Panc1 (cell line): ENCODE results near the gene LYST. TPM values are rescaled to one million over a fixed set of nuclear protein-coding genes. Genes with fewer than 3 reads are reported as not detected.

Source experiments
- ATAC-seq: fragments of 200-7000 bp; cut with Tn5 transposase; 2 replicates; pipeline ENCODE4 v1.9.1; 2020; ENCODE audit warnings: mild to moderate bottlenecking, moderate library complexity
- BruUV-seq: library from RNA; stranded (reverse); fragments of 400-500 nt; replicated peaks from 2 replicates; lab custom pipeline; 2021; lab: Mats Ljungman, UMichigan
- CTCF ChIA-PET: fragments of 300-600 bp; sonication (Branson Sonifier 250); formaldehyde crosslinking; loops from one replicate; lab custom pipeline; 2022; ENCODE audit warnings: antibody characterized with exemption; lab: Charles Lee
- POLR2A ChIA-PET: fragments of 300-600 bp; sonication (Branson Sonifier 250); formaldehyde crosslinking; loops from one replicate; lab custom pipeline; 2022; ENCODE audit warnings: antibody characterized with exemption; lab: Charles Lee
- DNase-seq: peaks from one replicate; pipeline ENCODE4 v3.0.0-alpha.2; 2010; ENCODE audit warnings: low read depth, low spot score
- H3K27ac ChIP-seq: 2 replicates; pipeline ENCODE4 v1.5.1; 2011; ENCODE audit warnings: mild to moderate bottlenecking, low read length, inconsistent platforms
- H3K27me3 ChIP-seq: fragments of 200-500 bp; sonication (Bioruptor generic); 2 replicates; pipeline ENCODE4 v1.6.0; 2014; ENCODE audit warnings: low read length, inconsistent platforms; ENCODE audit not compliant: control insufficient read depth, insufficient read depth
- H3K36me3 ChIP-seq: fragments of 200-500 bp; sonication (Bioruptor generic); 2 replicates; pipeline ENCODE4 v1.5.1; 2014; ENCODE audit warnings: inconsistent platforms, mild to moderate bottlenecking, low read length, moderate library complexity; ENCODE audit not compliant: control insufficient read depth, insufficient read depth
- H3K4me1 ChIP-seq: 2 replicates; pipeline ENCODE4 v1.5.1; 2011; ENCODE audit warnings: inconsistent platforms, mild to moderate bottlenecking, low read length, moderate library complexity; ENCODE audit not compliant: control insufficient read depth, insufficient read depth
- H3K4me3 ChIP-seq, 2 experiments: 2 replicates each; pipeline ENCODE4 v1.5.1; 2011 to 2012; ENCODE audit warnings: low read depth in 2 of 2, low read length in 2 of 2, mild to moderate bottlenecking in 2 of 2, inconsistent platforms in 1 of 2, moderate library complexity in 1 of 2
- H3K9me3 ChIP-seq: fragments of 200-500 bp; sonication (Bioruptor generic); 2 replicates; pipeline ENCODE4 v1.5.1; 2014; ENCODE audit warnings: low read depth, mild to moderate bottlenecking, inconsistent platforms, low read length, moderate library complexity; ENCODE audit not compliant: control insufficient read depth, insufficient read depth
- POLR2AphosphoS5 ChIP-seq: IDR thresholded peaks from 2 replicates; pipeline ENCODE4 v1.6.1; 2012; ENCODE audit warnings: mild to moderate bottlenecking, low read depth, low read length, moderate library complexity
- SIN3A ChIP-seq: IDR thresholded peaks from 2 replicates; pipeline ENCODE4 v1.6.1; 2012; ENCODE audit warnings: low read depth, mild to moderate bottlenecking, low read length, moderate library complexity, borderline replicate concordance; ENCODE audit not compliant: insufficient read depth
- TCF7L2 ChIP-seq: IDR thresholded peaks from 2 replicates; pipeline ENCODE4 v1.6.1; 2011; ENCODE audit warnings: mild to moderate bottlenecking, low read depth, low read length, inconsistent platforms
- in situ Hi-C: cut with HindIII; loops from 2 replicates; pipeline ENCODE4 v1.10.0; 2016; ENCODE audit warnings: low sequenced_read_pairs, low pct_unique_long_range_greater_than_20kb
- intact Hi-C: fragments of 100-400 bp; cut with micrococcal nuclease; formaldehyde crosslinking; loops from one replicate; pipeline ENCODE4 v1.10.0; 2022; ENCODE audit not compliant: unreplicated experiment
- total RNA-seq: library from RNA; stranded (reverse); gene quantifications from one replicate; pipeline ENCODE4 v1.2.1, GENCODE V29; 2021; ENCODE audit not compliant: unreplicated experiment
- TF ChIP-seq, protein P1 (sequence below), 2 experiments: IDR thresholded peaks; 2 replicates each; pipeline ENCODE4 v1.6.1; 2011 to 2012; ENCODE audit warnings: low read depth in 2 of 2, control low read depth in 1 of 2, low read length in 1 of 2, mild to moderate bottlenecking in 1 of 2, moderate library complexity in 1 of 2; ENCODE audit not compliant: insufficient read depth in 1 of 2
- TF ChIP-seq, protein P2 (sequence below): fragments of 450-650 bp; IDR thresholded peaks from 2 replicates; pipeline ENCODE4 v1.5.1; 2017; ENCODE audit warnings: mild to moderate bottlenecking

LYST gene
- total RNA-seq, 1 experiment from 2014 or later = 75.2 TPM

- Histone ChIP-seq H3K36me3 (no peaks in the 10 kb centered on the region), H3K4me1 (peaks cover 38% of the 10 kb centered on the region), H3K27me3 (no peaks in the 10 kb centered on the region), H3K4me3 (no peak overlapping the region), H3K27ac (peak overlapping the region; percentile 49), H3K9me3 (no peaks in the 10 kb centered on the region)
- intact Hi-C loops = no loop called here
- ATAC-seq (no peak), DNase-seq (no peak)
- no peak for TF ChIP-seq POLR2AphosphoS5
- TF ChIP-seq, protein P1, sequence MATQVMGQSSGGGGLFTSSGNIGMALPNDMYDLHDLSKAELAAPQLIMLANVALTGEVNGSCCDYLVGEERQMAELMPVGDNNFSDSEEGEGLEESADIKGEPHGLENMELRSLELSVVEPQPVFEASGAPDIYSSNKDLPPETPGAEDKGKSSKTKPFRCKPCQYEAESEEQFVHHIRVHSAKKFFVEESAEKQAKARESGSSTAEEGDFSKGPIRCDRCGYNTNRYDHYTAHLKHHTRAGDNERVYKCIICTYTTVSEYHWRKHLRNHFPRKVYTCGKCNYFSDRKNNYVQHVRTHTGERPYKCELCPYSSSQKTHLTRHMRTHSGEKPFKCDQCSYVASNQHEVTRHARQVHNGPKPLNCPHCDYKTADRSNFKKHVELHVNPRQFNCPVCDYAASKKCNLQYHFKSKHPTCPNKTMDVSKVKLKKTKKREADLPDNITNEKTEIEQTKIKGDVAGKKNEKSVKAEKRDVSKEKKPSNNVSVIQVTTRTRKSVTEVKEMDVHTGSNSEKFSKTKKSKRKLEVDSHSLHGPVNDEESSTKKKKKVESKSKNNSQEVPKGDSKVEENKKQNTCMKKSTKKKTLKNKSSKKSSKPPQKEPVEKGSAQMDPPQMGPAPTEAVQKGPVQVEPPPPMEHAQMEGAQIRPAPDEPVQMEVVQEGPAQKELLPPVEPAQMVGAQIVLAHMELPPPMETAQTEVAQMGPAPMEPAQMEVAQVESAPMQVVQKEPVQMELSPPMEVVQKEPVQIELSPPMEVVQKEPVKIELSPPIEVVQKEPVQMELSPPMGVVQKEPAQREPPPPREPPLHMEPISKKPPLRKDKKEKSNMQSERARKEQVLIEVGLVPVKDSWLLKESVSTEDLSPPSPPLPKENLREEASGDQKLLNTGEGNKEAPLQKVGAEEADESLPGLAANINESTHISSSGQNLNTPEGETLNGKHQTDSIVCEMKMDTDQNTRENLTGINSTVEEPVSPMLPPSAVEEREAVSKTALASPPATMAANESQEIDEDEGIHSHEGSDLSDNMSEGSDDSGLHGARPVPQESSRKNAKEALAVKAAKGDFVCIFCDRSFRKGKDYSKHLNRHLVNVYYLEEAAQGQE (IDR thresholded peaks at IDR 0.05; ENCODE audit: insufficient read depth in 1 of 2, low read depth in 2 of 2, low read length in 1 of 2) = no peak
- TF ChIP-seq, protein P2, sequence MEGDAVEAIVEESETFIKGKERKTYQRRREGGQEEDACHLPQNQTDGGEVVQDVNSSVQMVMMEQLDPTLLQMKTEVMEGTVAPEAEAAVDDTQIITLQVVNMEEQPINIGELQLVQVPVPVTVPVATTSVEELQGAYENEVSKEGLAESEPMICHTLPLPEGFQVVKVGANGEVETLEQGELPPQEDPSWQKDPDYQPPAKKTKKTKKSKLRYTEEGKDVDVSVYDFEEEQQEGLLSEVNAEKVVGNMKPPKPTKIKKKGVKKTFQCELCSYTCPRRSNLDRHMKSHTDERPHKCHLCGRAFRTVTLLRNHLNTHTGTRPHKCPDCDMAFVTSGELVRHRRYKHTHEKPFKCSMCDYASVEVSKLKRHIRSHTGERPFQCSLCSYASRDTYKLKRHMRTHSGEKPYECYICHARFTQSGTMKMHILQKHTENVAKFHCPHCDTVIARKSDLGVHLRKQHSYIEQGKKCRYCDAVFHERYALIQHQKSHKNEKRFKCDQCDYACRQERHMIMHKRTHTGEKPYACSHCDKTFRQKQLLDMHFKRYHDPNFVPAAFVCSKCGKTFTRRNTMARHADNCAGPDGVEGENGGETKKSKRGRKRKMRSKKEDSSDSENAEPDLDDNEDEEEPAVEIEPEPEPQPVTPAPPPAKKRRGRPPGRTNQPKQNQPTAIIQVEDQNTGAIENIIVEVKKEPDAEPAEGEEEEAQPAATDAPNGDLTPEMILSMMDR = no peak
- no peak for TF ChIP-seq TCF7L2
- TF ChIP-seq SIN3A = no peak
- in situ Hi-C loops = no loop called here
- BruUV-seq = no TSS peak
- ChIA-PET CTCF (no interaction called here), POLR2A (interaction anchor here (0.6 kb wide), 1 partner anchor 383 kb away, joined by 10 read pairs; no protein-coding TSS in a partner anchor)
Observed at GRCh38 chr1:235888119-235888643, 21.5 kb upstream of the LYST start.

- Histone ChIP-seq H3K4me3 (no peak overlapping the region), H3K4me1 (peaks cover 34% of the 10 kb centered on the region), H3K27ac (peak overlapping the region; percentile 49), H3K27me3 (no peaks in the 10 kb centered on the region), H3K9me3 (no peaks in the 10 kb centered on the region), H3K36me3 (no peaks in the 10 kb centered on the region)
- intact Hi-C loops = no loop called here
- in situ Hi-C loops = no loop called here
- DNase-seq = no peak
- no peak for ATAC-seq
- TF ChIP-seq, protein P2 = no peak
- TF ChIP-seq, protein P1 (IDR thresholded peaks at IDR 0.05; ENCODE audit: insufficient read depth in 1 of 2, low read depth in 2 of 2, low read length in 1 of 2) = no peak
- TF ChIP-seq TCF7L2 = no peak
- TF ChIP-seq POLR2AphosphoS5 = no peak
- TF ChIP-seq SIN3A = no peak
- CTCF ChIA-PET = interaction anchor here (0.6 kb wide), 1 partner anchor 43 kb away, joined by 7 read pairs; no protein-coding TSS in a partner anchor
- POLR2A ChIA-PET = no interaction called here
- no TSS peak for BruUV-seq
Observed at GRCh38 chr1:235887676-235888075, 21.0 kb upstream of the LYST start.
